K562 (cell line): ENCODE results near the gene BOD1L1. TPM values are rescaled to one million over a fixed set of nuclear protein-coding genes. Genes with fewer than 3 reads are reported as not detected.
A peak's percentile ranks its signal among the peaks of the same experiment; 100 is the strongest.

ENCODE experiments used
- CCNT2 ChIP-seq: IDR thresholded peaks from 2 replicates; pipeline ENCODE4 v1.6.1; 2011; ENCODE audit warnings: borderline replicate concordance, low read depth, mild to moderate bottlenecking, moderate library complexity, mixed read lengths, low read length; ENCODE audit not compliant: insufficient read length; ENCODE audit errors: extremely low read depth
- HDGF ChIP-seq: fragments of 450-650 bp; IDR thresholded peaks from 2 replicates; pipeline ENCODE4 v1.6.1; 2016
- JUNB ChIP-seq: fragments of 450-650 bp; formaldehyde crosslinking; conservative IDR thresholded peaks from 2 replicates; pipeline ENCODE4 v1.4.0; 2020; ENCODE audit warnings: mild to moderate bottlenecking
- NFYB ChIP-seq: IDR thresholded peaks from 2 replicates; pipeline ENCODE4 v1.6.1; 2011; ENCODE audit warnings: mild to moderate bottlenecking, moderate library complexity; ENCODE audit not compliant: insufficient read length; ENCODE audit errors: extremely low read depth
- PML ChIP-seq: IDR thresholded peaks from 2 replicates; pipeline ENCODE4 v1.6.1; 2012; ENCODE audit warnings: low read length, inconsistent platforms
- TCF3 ChIP-seq: sonication (generic); formaldehyde crosslinking; IDR thresholded peaks from 2 replicates; pipeline ENCODE4 v1.4.0; 2020; ENCODE audit warnings: mild to moderate bottlenecking, missing genetic modification reagents
- TGIF2 ChIP-seq: sonication (generic); formaldehyde crosslinking; IDR thresholded peaks from 2 replicates; pipeline ENCODE4 v1.8.1; 2022; ENCODE audit warnings: mild to moderate bottlenecking, missing genetic modification reagents, moderate library complexity
- ZC3H11A ChIP-seq: IDR thresholded peaks from 2 replicates; pipeline ENCODE4 v1.6.1; 2012; ENCODE audit warnings: low read depth, low read length, improper control_type of control experiment
- ZNF12 ChIP-seq: sonication (generic); formaldehyde crosslinking; IDR thresholded peaks from 2 replicates; pipeline ENCODE4 v1.4.0; 2020; ENCODE audit warnings: mild to moderate bottlenecking, missing genetic modification reagents
- ZNF586 ChIP-seq: fragments of 450-650 bp; formaldehyde crosslinking; conservative IDR thresholded peaks from 2 replicates; pipeline ENCODE4 v1.4.0; 2020; ENCODE audit warnings: mild to moderate bottlenecking, moderate library complexity
- ZNF696 ChIP-seq: fragments of 250-450 bp; sonication (Bioruptor Pico); conservative IDR thresholded peaks from 2 replicates; pipeline ENCODE4 v1.4.0; 2020; ENCODE audit warnings: mild to moderate bottlenecking, moderate library complexity
- ZNF75A ChIP-seq: fragments of 450-650 bp; formaldehyde crosslinking; IDR thresholded peaks from 2 replicates; pipeline ENCODE4 v1.4.0; 2020; ENCODE audit warnings: mild to moderate bottlenecking
- polyA plus RNA-seq, 8 experiments: library from polyadenylated mRNA; depleted of rRNA in 4 of 8; stranded (reverse) in 5 of 8; unstranded in 3 of 8; fragments of >200 nt; fragmentation: Nextera tagmentation in 2 of 8; fragmentation: Illumina TruSeq in 1 of 8; extraction: Ambion mirVana in 2 of 8; extraction: Trizol in 1 of 8; gene quantifications; 2 replicates each; pipeline versions ENCODE4 v1.2.1 to v1.2.3, GENCODE V29; 2011 to 2014; ENCODE audit warnings: inconsistent platforms in 1 of 8, missing spikeins in 1 of 8
- total RNA-seq, 7 experiments: library from RNA; depleted of rRNA in 6 of 7; stranded (reverse); fragments of >200 nt in 6 of 7; fragmentation: Illumina TruSeq in 2 of 7; extraction: Trizol in 2 of 7; gene quantifications; 2 replicates each; pipeline versions ENCODE4 v1.2.1 to v1.2.3, GENCODE V29; 2011 to 2021; ENCODE audit warnings: low replicate concordance in 1 of 7
- TF ChIP-seq, protein P1 (sequence below): fragments of 250-450 bp; sonication (Bioruptor Pico); IDR thresholded peaks from 2 replicates; pipeline ENCODE4 v1.9.0; 2021; ENCODE audit warnings: mild to moderate bottlenecking
- TF ChIP-seq, protein P2 (sequence below): fragments of 450-650 bp; formaldehyde crosslinking; IDR thresholded peaks from 2 replicates; pipeline ENCODE4 v1.4.0; 2022; ENCODE audit warnings: mild to moderate bottlenecking, moderate library complexity
- TF ChIP-seq, protein P3 (sequence below): fragments of 250-450 bp; sonication (Bioruptor Pico); IDR thresholded peaks from 2 replicates; pipeline ENCODE4 v1.8.0; 2022; ENCODE audit warnings: inconsistent platforms
- TF ChIP-seq, protein P4 (sequence below): fragments of 250-450 bp; sonication (Bioruptor Pico); IDR thresholded peaks from 2 replicates; pipeline ENCODE4 v1.4.0; 2020; ENCODE audit warnings: borderline replicate concordance
- TF ChIP-seq, protein P5 (sequence below), 2 experiments: fragments of 450-650 bp in 1 of 2; IDR thresholded peaks; 2 replicates each; pipeline ENCODE4 v1.6.1; 2011 to 2017; ENCODE audit warnings: low read depth in 2 of 2, antibody characterized with exemption in 1 of 2, borderline replicate concordance in 1 of 2, low read length in 1 of 2, mild to moderate bottlenecking in 1 of 2, mixed read lengths in 1 of 2; ENCODE audit not compliant: control insufficient read depth in 1 of 2
- TF ChIP-seq, protein P6 (sequence below): fragments of 450-650 bp; IDR thresholded peaks from 2 replicates; pipeline ENCODE4 v1.6.1; 2016; ENCODE audit warnings: borderline replicate concordance

Gene BOD1L1
- total and polyA plus RNA-seq, 9 of the 15 experiments (the other 6 are each of a cell fraction or from before 2014, with no cell fraction given) = 4.8 to 23.2 (median 17.7) TPM

DNA sequence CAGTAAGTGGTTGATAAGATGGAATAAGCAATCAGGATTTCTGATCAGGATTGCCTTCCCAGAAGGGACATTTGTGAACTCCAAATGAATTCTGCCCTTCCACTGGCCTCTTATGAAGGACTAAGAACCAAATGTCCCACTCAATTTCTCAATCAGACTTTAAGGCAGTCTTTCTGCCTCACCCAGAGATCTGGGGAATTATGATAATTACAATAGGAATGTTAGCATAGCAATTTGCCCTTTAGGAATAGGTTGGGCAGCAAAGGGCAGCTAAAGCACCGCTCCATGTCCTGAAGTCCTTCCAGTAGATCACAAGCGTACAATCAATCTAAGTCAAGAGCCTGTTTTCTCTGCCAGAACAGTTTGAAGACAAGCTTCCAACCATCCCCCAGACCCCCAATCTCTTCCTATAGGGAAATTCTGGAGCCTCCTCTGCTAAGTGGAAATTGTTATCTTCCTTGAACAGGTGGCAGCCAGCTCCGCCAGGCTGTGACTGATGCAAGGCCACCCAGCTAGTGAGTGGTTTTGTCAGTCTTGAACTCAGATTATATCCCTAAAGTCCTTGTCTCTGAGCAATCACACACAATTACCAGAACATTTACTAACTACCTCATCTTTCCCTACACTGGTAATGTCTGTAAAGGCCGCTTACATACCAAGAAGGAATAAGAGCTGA lies 101.8 kb downstream of the BOD1L1 start (continued):
- TF ChIP-seq, protein P1, sequence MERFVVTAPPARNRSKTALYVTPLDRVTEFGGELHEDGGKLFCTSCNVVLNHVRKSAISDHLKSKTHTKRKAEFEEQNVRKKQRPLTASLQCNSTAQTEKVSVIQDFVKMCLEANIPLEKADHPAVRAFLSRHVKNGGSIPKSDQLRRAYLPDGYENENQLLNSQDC (CRISPR knock-in tag) = no peak
- TF ChIP-seq PML (no peak), ZNF12 (CRISPR knock-in tag) (no peak), ZNF696 (CRISPR knock-in tag) (no peak), ZC3H11A (no peak), NFYB (no peak), ZNF586 (no peak), CCNT2 (no peak), ZNF75A (CRISPR knock-in tag) (no peak), TGIF2 (CRISPR knock-in tag) (no peak), HDGF (no peak), JUNB (CRISPR knock-in tag) (no peak), TCF3 (CRISPR knock-in tag) (peak; percentile 79)
- TF ChIP-seq, protein P2, sequence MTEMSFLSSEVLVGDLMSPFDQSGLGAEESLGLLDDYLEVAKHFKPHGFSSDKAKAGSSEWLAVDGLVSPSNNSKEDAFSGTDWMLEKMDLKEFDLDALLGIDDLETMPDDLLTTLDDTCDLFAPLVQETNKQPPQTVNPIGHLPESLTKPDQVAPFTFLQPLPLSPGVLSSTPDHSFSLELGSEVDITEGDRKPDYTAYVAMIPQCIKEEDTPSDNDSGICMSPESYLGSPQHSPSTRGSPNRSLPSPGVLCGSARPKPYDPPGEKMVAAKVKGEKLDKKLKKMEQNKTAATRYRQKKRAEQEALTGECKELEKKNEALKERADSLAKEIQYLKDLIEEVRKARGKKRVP (CRISPR knock-in tag) = no peak
- TF ChIP-seq, protein P3, sequence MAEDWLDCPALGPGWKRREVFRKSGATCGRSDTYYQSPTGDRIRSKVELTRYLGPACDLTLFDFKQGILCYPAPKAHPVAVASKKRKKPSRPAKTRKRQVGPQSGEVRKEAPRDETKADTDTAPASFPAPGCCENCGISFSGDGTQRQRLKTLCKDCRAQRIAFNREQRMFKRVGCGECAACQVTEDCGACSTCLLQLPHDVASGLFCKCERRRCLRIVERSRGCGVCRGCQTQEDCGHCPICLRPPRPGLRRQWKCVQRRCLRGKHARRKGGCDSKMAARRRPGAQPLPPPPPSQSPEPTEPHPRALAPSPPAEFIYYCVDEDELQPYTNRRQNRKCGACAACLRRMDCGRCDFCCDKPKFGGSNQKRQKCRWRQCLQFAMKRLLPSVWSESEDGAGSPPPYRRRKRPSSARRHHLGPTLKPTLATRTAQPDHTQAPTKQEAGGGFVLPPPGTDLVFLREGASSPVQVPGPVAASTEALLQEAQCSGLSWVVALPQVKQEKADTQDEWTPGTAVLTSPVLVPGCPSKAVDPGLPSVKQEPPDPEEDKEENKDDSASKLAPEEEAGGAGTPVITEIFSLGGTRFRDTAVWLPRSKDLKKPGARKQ = no peak
- TF ChIP-seq, protein P4, sequence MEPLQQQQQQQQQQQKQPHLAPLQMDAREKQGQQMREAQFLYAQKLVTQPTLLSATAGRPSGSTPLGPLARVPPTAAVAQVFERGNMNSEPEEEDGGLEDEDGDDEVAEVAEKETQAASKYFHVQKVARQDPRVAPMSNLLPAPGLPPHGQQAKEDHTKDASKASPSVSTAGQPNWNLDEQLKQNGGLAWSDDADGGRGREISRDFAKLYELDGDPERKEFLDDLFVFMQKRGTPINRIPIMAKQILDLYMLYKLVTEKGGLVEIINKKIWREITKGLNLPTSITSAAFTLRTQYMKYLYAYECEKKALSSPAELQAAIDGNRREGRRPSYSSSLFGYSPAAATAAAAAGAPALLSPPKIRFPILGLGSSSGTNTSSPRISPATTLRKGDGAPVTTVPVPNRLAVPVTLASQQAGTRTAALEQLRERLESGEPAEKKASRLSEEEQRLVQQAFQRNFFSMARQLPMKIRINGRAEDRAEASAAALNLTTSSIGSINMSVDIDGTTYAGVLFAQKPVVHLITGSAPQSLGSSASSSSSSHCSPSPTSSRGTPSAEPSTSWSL = no peak
- TF ChIP-seq, protein P5, sequence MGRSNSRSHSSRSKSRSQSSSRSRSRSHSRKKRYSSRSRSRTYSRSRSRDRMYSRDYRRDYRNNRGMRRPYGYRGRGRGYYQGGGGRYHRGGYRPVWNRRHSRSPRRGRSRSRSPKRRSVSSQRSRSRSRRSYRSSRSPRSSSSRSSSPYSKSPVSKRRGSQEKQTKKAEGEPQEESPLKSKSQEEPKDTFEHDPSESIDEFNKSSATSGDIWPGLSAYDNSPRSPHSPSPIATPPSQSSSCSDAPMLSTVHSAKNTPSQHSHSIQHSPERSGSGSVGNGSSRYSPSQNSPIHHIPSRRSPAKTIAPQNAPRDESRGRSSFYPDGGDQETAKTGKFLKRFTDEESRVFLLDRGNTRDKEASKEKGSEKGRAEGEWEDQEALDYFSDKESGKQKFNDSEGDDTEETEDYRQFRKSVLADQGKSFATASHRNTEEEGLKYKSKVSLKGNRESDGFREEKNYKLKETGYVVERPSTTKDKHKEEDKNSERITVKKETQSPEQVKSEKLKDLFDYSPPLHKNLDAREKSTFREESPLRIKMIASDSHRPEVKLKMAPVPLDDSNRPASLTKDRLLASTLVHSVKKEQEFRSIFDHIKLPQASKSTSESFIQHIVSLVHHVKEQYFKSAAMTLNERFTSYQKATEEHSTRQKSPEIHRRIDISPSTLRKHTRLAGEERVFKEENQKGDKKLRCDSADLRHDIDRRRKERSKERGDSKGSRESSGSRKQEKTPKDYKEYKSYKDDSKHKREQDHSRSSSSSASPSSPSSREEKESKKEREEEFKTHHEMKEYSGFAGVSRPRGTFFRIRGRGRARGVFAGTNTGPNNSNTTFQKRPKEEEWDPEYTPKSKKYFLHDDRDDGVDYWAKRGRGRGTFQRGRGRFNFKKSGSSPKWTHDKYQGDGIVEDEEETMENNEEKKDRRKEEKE (IDR thresholded peaks at IDR 0.05; ENCODE audit: borderline replicate concordance in 1 of 2, control insufficient read depth in 1 of 2, low read depth in 2 of 2, low read length in 1 of 2) = no peak
- TF ChIP-seq, protein P6, sequence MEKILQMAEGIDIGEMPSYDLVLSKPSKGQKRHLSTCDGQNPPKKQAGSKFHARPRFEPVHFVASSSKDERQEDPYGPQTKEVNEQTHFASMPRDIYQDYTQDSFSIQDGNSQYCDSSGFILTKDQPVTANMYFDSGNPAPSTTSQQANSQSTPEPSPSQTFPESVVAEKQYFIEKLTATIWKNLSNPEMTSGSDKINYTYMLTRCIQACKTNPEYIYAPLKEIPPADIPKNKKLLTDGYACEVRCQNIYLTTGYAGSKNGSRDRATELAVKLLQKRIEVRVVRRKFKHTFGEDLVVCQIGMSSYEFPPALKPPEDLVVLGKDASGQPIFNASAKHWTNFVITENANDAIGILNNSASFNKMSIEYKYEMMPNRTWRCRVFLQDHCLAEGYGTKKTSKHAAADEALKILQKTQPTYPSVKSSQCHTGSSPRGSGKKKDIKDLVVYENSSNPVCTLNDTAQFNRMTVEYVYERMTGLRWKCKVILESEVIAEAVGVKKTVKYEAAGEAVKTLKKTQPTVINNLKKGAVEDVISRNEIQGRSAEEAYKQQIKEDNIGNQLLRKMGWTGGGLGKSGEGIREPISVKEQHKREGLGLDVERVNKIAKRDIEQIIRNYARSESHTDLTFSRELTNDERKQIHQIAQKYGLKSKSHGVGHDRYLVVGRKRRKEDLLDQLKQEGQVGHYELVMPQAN = no peak
